Measurements from ENCODE around the gene LCE4A.
A peak's percentile ranks its signal among the peaks of the same experiment; 100 is the strongest.

LCE4A gene

GRCh38 chr1:152745765-152746444 is 37.9 kb downstream of the LCE4A start:
- no peak for DNase-seq (ENCODE audit: low read depth)

GRCh38 chr1:152747831-152748230 is 39.9 kb downstream of the LCE4A start:
- no peak for DNase-seq (ENCODE audit: low read depth)

GRCh38 chr1:152752225-152752624 is 44.3 kb downstream of the LCE4A start:
- DNase-seq (ENCODE audit: low read depth) = peak; percentile 49

GRCh38 chr1:152753586-152753985 is 45.6 kb downstream of the LCE4A start:
- no peak for DNase-seq (ENCODE audit: low read depth)

GRCh38 chr1:152756872-152757271 is 48.9 kb downstream of the LCE4A start:
- DNase-seq (ENCODE audit: low read depth) = no peak

- no peak for DNase-seq (ENCODE audit: low read depth)
Observed at GRCh38 chr1:152757747-152758146, 49.8 kb downstream of the LCE4A start, which contains the start of gene KPRP. Gene KPRP (plus strand): TSS chr1:152758025. CDS start chr1:152759589, 1,564 bp downstream.

GRCh38 chr1:152758636-152759035 is 50.7 kb downstream of the LCE4A start:
- no peak for DNase-seq (ENCODE audit: low read depth)

All from fibroblast of the conjunctiva (primary cell).